ENCODE measurements around the gene LPCAT2. TPM values are rescaled to one million over a fixed set of nuclear protein-coding genes. Genes with fewer than 3 reads are reported as not detected.
A peak's percentile ranks its signal among the peaks of the same experiment; 100 is the strongest.

The LPCAT2 gene
- total RNA-seq, 1 donor: 35.6 TPM

- no peak for TF ChIP-seq CTCF (IDR thresholded peaks at IDR 0.05; ENCODE audit: insufficient read depth, low read length)
- no peak for DNase-seq (ENCODE audit: low read depth)
- no peak overlapping the region for H3K4me3 ChIP-seq (ENCODE audit: low read depth, low read length)
Observed at GRCh38 chr16:55490301-55490700, 18.6 kb upstream of the LPCAT2 start.

GRCh38 chr16:55491691-55492090 lies 17.2 kb upstream of the LPCAT2 start:
- TF ChIP-seq CTCF (IDR thresholded peaks at IDR 0.05; ENCODE audit: insufficient read depth, low read length): no peak
- DNase-seq (ENCODE audit: low read depth): no peak
- H3K4me3 ChIP-seq (ENCODE audit: low read depth, low read length): no peak overlapping the region

GRCh38 chr16:55492756-55493380 lies 16.0 kb upstream of the LPCAT2 start:
- no peak for DNase-seq (ENCODE audit: low read depth)
- TF ChIP-seq CTCF (IDR thresholded peaks at IDR 0.05; ENCODE audit: insufficient read depth, low read length): no peak

GRCh38 chr16:55494994-55495421 lies 13.9 kb upstream of the LPCAT2 start:
- TF ChIP-seq CTCF (IDR thresholded peaks at IDR 0.05; ENCODE audit: insufficient read depth, low read length): no peak

More at GRCh38 chr16:55492756-55493380, 16.0 kb upstream of the LPCAT2 start:
- H3K4me3 ChIP-seq (ENCODE audit: low read depth, low read length): no peak overlapping the region

GRCh38 chr16:55495616-55496289 lies 13.1 kb upstream of the LPCAT2 start:
- peak; percentile 96 for DNase-seq (ENCODE audit: low read depth)
- no peak for TF ChIP-seq CTCF (IDR thresholded peaks at IDR 0.05; ENCODE audit: insufficient read depth, low read length)

More at GRCh38 chr16:55494994-55495421, 13.9 kb upstream of the LPCAT2 start:
- H3K4me3 ChIP-seq (ENCODE audit: low read depth, low read length): no peak overlapping the region
- peak; percentile 95 for DNase-seq (ENCODE audit: low read depth)

GRCh38 chr16:55496509-55497145 lies 12.2 kb upstream of the LPCAT2 start:
- no peak for TF ChIP-seq CTCF (IDR thresholded peaks at IDR 0.05; ENCODE audit: insufficient read depth, low read length)
- H3K4me3 ChIP-seq (ENCODE audit: low read depth, low read length): no peak overlapping the region
- DNase-seq (ENCODE audit: low read depth): no peak

More at GRCh38 chr16:55495616-55496289, 13.1 kb upstream of the LPCAT2 start:
- H3K4me3 ChIP-seq (ENCODE audit: low read depth, low read length): no peak overlapping the region

Data from fibroblast of the aortic adventitia (primary cell).